HCT116 (cell line): ENCODE measurements around the gene PYDC1. TPM values are rescaled to one million over a fixed set of nuclear protein-coding genes. Genes with fewer than 3 reads are reported as not detected.

Experiments used
- ATAC-seq: fragments of 200-7000 bp; cut with Tn5 transposase; 2 replicates; pipeline ENCODE4 v1.9.1; 2020; ENCODE audit warnings: mild to moderate bottlenecking, moderate library complexity
- BruUV-seq: library from RNA; stranded (reverse); fragments of 400-500 nt; replicated peaks from 2 replicates; lab custom pipeline; 2021; lab: Mats Ljungman, UMichigan
- CTCF ChIA-PET: fragments of 300-600 bp; sonication (Branson Sonifier 250); formaldehyde crosslinking; loops from one replicate; lab custom pipeline; 2021; ENCODE audit warnings: antibody characterized with exemption; lab: Charles Lee
- POLR2A ChIA-PET: fragments of 300-600, 350-600 bp; sonication (Branson Sonifier 250); formaldehyde crosslinking; loops from one replicate; lab custom pipeline; 2021; ENCODE audit warnings: antibody characterized with exemption; lab: Charles Lee
- RAD21 ChIA-PET, 2 experiments: fragments of 300-600 bp; sonication (Branson Sonifier 250); formaldehyde crosslinking; loops; one replicate each; lab custom pipeline; 2023; ENCODE audit warnings: low total read pairs in 2 of 2; ENCODE audit not compliant: uncharacterized antibody in 2 of 2, unreplicated experiment in 2 of 2, low non-redundant PET in 1 of 2; lab: Charles Lee
- DNase-seq: peaks from one replicate; pipeline ENCODE4 v3.0.0-alpha.2; 2010; ENCODE audit warnings: low read depth, low spot score
- H2AFZ ChIP-seq: fragments of 200-600 bp; shearing (Covaris generic), sonication (generic); 2 replicates; pipeline ENCODE4 v1.6.1; 2017; ENCODE audit warnings: low read depth, mixed run types, mixed read lengths, antibody characterized with exemption, low read length; ENCODE audit not compliant: poor library complexity, severe bottlenecking
- H3K27ac ChIP-seq: 2 replicates; pipeline ENCODE4 v1.5.1; 2012; ENCODE audit warnings: low read depth, low read length
- H3K27me3 ChIP-seq: fragments of 200-600 bp; sonication (generic); 2 replicates; pipeline ENCODE4 v1.6.1; 2016; ENCODE audit warnings: mixed run types, low read length, mixed read lengths; ENCODE audit not compliant: insufficient read depth
- H3K36me3 ChIP-seq, 2 experiments: fragments of 200-500 bp in 1 of 2; fragments of 200-600 bp in 1 of 2; sonication (Bioruptor generic) in 1 of 2; sonication (generic) in 1 of 2; 2 replicates each; pipeline versions ENCODE4 v1.5.1 to v1.6.1; 2014 to 2016; ENCODE audit warnings: low read length in 2 of 2, inconsistent platforms in 1 of 2, mixed read lengths in 1 of 2, mixed run types in 1 of 2; ENCODE audit not compliant: insufficient read depth in 2 of 2, control insufficient read depth in 1 of 2
- H3K4me1 ChIP-seq, 2 experiments: fragments of 200-600 bp in 1 of 2; sonication (generic) in 1 of 2; 2 replicates each; pipeline versions ENCODE4 v1.5.1 to v1.6.1; 2012 to 2017; ENCODE audit warnings: low read length in 2 of 2, inconsistent platforms in 1 of 2, mild to moderate bottlenecking in 1 of 2, mixed read lengths in 1 of 2, mixed run types in 1 of 2, moderate library complexity in 1 of 2; ENCODE audit not compliant: insufficient read depth in 2 of 2, control insufficient read depth in 1 of 2
- H3K4me2 ChIP-seq: fragments of 200-600 bp; sonication (generic); 2 replicates; pipeline ENCODE4 v1.6.1; 2017; ENCODE audit warnings: mixed run types, low read length, mixed read lengths
- H3K4me3 ChIP-seq, 2 experiments: fragments of 200-600 bp in 1 of 2; sonication (generic) in 1 of 2; replicated peaks in 1 of 2; 2 replicates each; pipeline ENCODE4 v1.5.1; 2011 to 2016; ENCODE audit warnings: low read length in 2 of 2, control low read depth in 1 of 2, low read depth in 1 of 2, mild to moderate bottlenecking in 1 of 2, mixed read lengths in 1 of 2, mixed run types in 1 of 2
- H3K79me2 ChIP-seq: fragments of 200-600 bp; sonication (generic); 2 replicates; pipeline ENCODE4 v1.6.1; 2017; ENCODE audit warnings: mild to moderate bottlenecking, mixed run types, low read length, moderate library complexity, mixed read lengths; ENCODE audit not compliant: insufficient read depth
- H3K9ac ChIP-seq: fragments of 200-600 bp; sonication (generic); 2 replicates; pipeline ENCODE4 v1.6.1; 2016; ENCODE audit warnings: low read length, mixed read lengths
- H3K9me2 ChIP-seq: fragments of 200-600 bp; sonication (generic), shearing (Covaris generic); 2 replicates; pipeline ENCODE4 v1.6.1; 2017; ENCODE audit warnings: mixed run types, mild to moderate bottlenecking, moderate library complexity; ENCODE audit not compliant: insufficient read depth
- H3K9me3 ChIP-seq, 2 experiments: fragments of 200-500 bp in 1 of 2; fragments of 200-600 bp in 1 of 2; sonication (Bioruptor generic) in 1 of 2; sonication (generic) in 1 of 2; 2 replicates each; pipeline ENCODE4 v1.6.1; 2014 to 2017; ENCODE audit warnings: low read length in 2 of 2, mixed read lengths in 2 of 2, inconsistent platforms in 1 of 2, low read depth in 1 of 2, mild to moderate bottlenecking in 1 of 2, mixed run types in 1 of 2, moderate library complexity in 1 of 2; ENCODE audit not compliant: control insufficient read depth in 1 of 2, insufficient read depth in 1 of 2
- H4K20me1 ChIP-seq: fragments of 200-600 bp; sonication (generic), shearing (Covaris generic); 2 replicates; pipeline ENCODE4 v1.6.1; 2017; ENCODE audit warnings: mixed run types, mild to moderate bottlenecking, moderate library complexity; ENCODE audit not compliant: insufficient read depth
- CBX3 ChIP-seq: IDR thresholded peaks from 2 replicates; pipeline ENCODE4 v1.6.1; 2012; ENCODE audit warnings: low read depth
- EGR1 ChIP-seq: IDR thresholded peaks from 2 replicates; pipeline ENCODE4 v1.6.1; 2012; ENCODE audit warnings: low read depth
- EZH2phosphoT487 ChIP-seq: fragments of 200-600 bp; IDR thresholded peaks from 2 replicates; pipeline ENCODE4 v1.6.1; 2018; ENCODE audit warnings: antibody characterized with exemption, borderline replicate concordance
- FOSL1 ChIP-seq: IDR thresholded peaks from 2 replicates; pipeline ENCODE4 v1.6.1; 2012; ENCODE audit warnings: low read depth
- RAD21 ChIP-seq: IDR thresholded peaks from 2 replicates; pipeline ENCODE4 v1.6.1; 2012; ENCODE audit warnings: low read depth, mild to moderate bottlenecking
- SP1 ChIP-seq: IDR thresholded peaks from 2 replicates; pipeline ENCODE4 v1.6.1; 2012; ENCODE audit warnings: low read depth
- TCF7L2 ChIP-seq: IDR thresholded peaks from 2 replicates; pipeline ENCODE4 v1.7.0; 2011; ENCODE audit warnings: borderline replicate concordance, inconsistent platforms; ENCODE audit not compliant: insufficient read depth, insufficient read length; ENCODE audit errors: extremely low read depth
- YY1 ChIP-seq: IDR thresholded peaks from 2 replicates; pipeline ENCODE4 v1.6.1; 2011; ENCODE audit warnings: low read length, low read depth, moderate library complexity, mild to moderate bottlenecking; ENCODE audit not compliant: insufficient replicate concordance; ENCODE audit errors: extremely low read depth
- ZNF274 ChIP-seq: fragments of 200-500 bp; sonication (Bioruptor generic); IDR thresholded peaks from 2 replicates; pipeline ENCODE4 v1.6.1; 2014; ENCODE audit warnings: mild to moderate bottlenecking, low read depth, low read length, inconsistent platforms
- intact Hi-C: fragments of 100-400 bp; cut with micrococcal nuclease; formaldehyde crosslinking; loops from 2 replicates; pipeline ENCODE4 v1.10.0; 2022
- total RNA-seq: library from RNA; stranded (reverse); gene quantifications from one replicate; pipeline ENCODE4 v1.2.1, GENCODE V29; 2021; ENCODE audit not compliant: unreplicated experiment
- TF ChIP-seq, protein P1 (sequence below): IDR thresholded peaks from 2 replicates; pipeline ENCODE4 v1.6.1; 2012
- TF ChIP-seq, protein P2 (sequence below): IDR thresholded peaks from 2 replicates; pipeline ENCODE4 v1.6.1; 2012; ENCODE audit warnings: low read depth
- TF ChIP-seq, protein P3 (sequence below): IDR thresholded peaks from 2 replicates; pipeline ENCODE4 v1.6.1; 2012
- TF ChIP-seq, protein P4 (sequence below): IDR thresholded peaks from 2 replicates; pipeline ENCODE4 v1.6.1; 2011; ENCODE audit warnings: mild to moderate bottlenecking, low read length, moderate library complexity; ENCODE audit not compliant: insufficient replicate concordance; ENCODE audit errors: extremely low read depth

PYDC1 gene
- total RNA-seq, 1 experiment from 2014 or later: not detected

DNA sequence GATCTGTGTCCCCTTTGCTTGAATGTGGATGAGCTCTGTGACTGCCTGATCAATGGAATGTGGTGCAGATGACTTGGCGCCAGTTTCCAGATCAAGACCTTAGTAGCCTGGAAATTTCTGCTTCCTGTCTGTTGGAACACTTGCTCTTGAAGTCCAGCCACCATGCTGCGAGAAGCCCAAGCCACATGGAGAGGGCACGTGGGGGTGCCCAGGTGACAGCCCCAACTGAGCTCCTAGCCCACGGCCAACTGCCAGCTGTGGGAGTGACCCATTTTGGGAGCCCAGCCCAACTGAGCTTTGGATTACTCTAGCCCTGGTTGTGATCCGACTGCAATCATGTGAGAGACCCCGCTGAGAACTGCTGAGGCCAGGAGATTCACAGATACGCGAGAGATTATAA, 39.5 kb upstream of the PYDC1 start:
- Histone ChIP-seq H4K20me1 (no peaks in the 10 kb centered on the region), H3K27me3 (no peaks in the 10 kb centered on the region), H2AFZ (no peak overlapping the region), H3K9me2 (no peaks in the 10 kb centered on the region)
- BruUV-seq: no TSS peak
- no peak for TF ChIP-seq EZH2phosphoT487
- TF ChIP-seq TCF7L2: no peak
- TF ChIP-seq RAD21: no peak
- TF ChIP-seq EGR1: no peak
- TF ChIP-seq, protein P1, sequence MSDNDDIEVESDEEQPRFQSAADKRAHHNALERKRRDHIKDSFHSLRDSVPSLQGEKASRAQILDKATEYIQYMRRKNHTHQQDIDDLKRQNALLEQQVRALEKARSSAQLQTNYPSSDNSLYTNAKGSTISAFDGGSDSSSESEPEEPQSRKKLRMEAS: no peak
- TF ChIP-seq SP1: no peak
- no peak for TF ChIP-seq CBX3
- TF ChIP-seq YY1: no peak
- TF ChIP-seq, protein P2, sequence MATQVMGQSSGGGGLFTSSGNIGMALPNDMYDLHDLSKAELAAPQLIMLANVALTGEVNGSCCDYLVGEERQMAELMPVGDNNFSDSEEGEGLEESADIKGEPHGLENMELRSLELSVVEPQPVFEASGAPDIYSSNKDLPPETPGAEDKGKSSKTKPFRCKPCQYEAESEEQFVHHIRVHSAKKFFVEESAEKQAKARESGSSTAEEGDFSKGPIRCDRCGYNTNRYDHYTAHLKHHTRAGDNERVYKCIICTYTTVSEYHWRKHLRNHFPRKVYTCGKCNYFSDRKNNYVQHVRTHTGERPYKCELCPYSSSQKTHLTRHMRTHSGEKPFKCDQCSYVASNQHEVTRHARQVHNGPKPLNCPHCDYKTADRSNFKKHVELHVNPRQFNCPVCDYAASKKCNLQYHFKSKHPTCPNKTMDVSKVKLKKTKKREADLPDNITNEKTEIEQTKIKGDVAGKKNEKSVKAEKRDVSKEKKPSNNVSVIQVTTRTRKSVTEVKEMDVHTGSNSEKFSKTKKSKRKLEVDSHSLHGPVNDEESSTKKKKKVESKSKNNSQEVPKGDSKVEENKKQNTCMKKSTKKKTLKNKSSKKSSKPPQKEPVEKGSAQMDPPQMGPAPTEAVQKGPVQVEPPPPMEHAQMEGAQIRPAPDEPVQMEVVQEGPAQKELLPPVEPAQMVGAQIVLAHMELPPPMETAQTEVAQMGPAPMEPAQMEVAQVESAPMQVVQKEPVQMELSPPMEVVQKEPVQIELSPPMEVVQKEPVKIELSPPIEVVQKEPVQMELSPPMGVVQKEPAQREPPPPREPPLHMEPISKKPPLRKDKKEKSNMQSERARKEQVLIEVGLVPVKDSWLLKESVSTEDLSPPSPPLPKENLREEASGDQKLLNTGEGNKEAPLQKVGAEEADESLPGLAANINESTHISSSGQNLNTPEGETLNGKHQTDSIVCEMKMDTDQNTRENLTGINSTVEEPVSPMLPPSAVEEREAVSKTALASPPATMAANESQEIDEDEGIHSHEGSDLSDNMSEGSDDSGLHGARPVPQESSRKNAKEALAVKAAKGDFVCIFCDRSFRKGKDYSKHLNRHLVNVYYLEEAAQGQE: no peak
- TF ChIP-seq ZNF274: no peak
- no peak for TF ChIP-seq FOSL1
- TF ChIP-seq, protein P3, sequence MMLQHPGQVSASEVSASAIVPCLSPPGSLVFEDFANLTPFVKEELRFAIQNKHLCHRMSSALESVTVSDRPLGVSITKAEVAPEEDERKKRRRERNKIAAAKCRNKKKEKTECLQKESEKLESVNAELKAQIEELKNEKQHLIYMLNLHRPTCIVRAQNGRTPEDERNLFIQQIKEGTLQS: no peak
- TF ChIP-seq, protein P4, sequence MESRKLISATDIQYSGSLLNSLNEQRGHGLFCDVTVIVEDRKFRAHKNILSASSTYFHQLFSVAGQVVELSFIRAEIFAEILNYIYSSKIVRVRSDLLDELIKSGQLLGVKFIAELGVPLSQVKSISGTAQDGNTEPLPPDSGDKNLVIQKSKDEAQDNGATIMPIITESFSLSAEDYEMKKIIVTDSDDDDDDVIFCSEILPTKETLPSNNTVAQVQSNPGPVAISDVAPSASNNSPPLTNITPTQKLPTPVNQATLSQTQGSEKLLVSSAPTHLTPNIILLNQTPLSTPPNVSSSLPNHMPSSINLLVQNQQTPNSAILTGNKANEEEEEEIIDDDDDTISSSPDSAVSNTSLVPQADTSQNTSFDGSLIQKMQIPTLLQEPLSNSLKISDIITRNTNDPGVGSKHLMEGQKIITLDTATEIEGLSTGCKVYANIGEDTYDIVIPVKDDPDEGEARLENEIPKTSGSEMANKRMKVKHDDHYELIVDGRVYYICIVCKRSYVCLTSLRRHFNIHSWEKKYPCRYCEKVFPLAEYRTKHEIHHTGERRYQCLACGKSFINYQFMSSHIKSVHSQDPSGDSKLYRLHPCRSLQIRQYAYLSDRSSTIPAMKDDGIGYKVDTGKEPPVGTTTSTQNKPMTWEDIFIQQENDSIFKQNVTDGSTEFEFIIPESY: no peak
- TF ChIP-seq, all 23 proteins: peak for 0
- no peaks in the 10 kb centered on the region for H3K79me2 ChIP-seq
- CTCF ChIA-PET: no interaction called here
- DNase-seq (no peak), ATAC-seq (no peak)
- H3K9me3 ChIP-seq: no peaks in the 10 kb centered on the region
- RAD21 ChIA-PET: no interaction called here
- H3K36me3 ChIP-seq: no peaks in the 10 kb centered on the region
- H3K4me1 ChIP-seq: peaks cover 2 to 9% of the 10 kb centered on the region in 2 experiments; a peak in 3 of 4 replicates
- H3K27ac ChIP-seq: no peak overlapping the region
- POLR2A ChIA-PET: no interaction called here
- no peak overlapping the region for H3K4me3 ChIP-seq
- H3K9ac ChIP-seq: no peak overlapping the region
- intact Hi-C loops: no loop called here
- no peak overlapping the region for H3K4me2 ChIP-seq
